Measurements from ENCODE around the gene RPRML.

DNA sequence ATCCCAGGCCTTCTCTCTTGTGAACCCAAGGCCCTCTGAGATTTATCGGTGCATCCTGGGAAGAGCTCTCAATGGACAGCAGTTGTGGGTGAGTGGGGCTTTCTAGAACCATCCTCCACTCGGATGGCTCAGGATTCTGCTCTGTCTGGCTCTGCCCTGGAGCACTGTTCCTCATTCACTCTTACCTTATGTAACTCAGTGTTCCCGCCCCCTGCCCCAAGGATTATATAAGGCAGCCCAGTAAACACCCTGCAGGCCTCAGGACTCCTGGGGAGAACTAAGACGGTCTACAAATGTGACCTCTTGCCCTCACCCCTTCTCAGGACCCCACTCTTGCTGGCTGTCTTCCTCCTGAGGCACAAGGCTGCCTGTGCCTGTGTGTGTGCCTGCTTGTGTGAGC, 3.8 kb downstream of the RPRML start:
- TF ChIP-seq, protein P1, sequence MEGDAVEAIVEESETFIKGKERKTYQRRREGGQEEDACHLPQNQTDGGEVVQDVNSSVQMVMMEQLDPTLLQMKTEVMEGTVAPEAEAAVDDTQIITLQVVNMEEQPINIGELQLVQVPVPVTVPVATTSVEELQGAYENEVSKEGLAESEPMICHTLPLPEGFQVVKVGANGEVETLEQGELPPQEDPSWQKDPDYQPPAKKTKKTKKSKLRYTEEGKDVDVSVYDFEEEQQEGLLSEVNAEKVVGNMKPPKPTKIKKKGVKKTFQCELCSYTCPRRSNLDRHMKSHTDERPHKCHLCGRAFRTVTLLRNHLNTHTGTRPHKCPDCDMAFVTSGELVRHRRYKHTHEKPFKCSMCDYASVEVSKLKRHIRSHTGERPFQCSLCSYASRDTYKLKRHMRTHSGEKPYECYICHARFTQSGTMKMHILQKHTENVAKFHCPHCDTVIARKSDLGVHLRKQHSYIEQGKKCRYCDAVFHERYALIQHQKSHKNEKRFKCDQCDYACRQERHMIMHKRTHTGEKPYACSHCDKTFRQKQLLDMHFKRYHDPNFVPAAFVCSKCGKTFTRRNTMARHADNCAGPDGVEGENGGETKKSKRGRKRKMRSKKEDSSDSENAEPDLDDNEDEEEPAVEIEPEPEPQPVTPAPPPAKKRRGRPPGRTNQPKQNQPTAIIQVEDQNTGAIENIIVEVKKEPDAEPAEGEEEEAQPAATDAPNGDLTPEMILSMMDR (conservative IDR thresholded peaks at IDR 0.05; ENCODE audit: low read depth, low read length), result no peak
- no peak for TF ChIP-seq EZH2 (IDR thresholded peaks at IDR 0.05; ENCODE audit: borderline replicate concordance, low read depth, low read length, poor library complexity, severe bottlenecking)
